ENCODE data around the gene SSR3. TPM values are rescaled to one million over a fixed set of nuclear protein-coding genes. Genes with fewer than 3 reads are reported as not detected.

SSR3 gene
- total and polyA plus RNA-seq, 9 of the 15 experiments (the other 6 are each of a cell fraction or from before 2014, with no cell fraction given) = 104 to 464 (median 307) TPM

DNA sequence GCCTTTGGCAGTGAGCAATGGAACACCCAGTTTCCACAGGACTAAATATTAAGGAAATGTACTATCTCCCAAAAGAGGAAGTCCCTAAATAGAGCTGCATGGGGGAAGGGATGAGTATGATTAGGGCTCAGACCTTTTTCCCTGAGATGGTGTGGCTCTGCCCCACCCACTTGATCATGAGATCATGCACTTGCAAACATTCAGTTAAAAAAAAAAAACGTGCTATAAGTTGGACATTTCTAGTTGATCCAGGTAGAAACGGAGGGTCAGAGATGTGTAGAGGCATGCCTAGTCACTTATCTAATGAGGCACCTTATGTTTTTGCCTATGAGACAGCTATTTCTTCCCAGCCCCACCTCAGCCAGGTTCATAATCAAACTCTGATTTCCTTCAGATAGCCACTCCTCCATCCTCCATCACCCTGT, 24.5 kb upstream of the SSR3 start (continued):
- TF ChIP-seq, protein P1, sequence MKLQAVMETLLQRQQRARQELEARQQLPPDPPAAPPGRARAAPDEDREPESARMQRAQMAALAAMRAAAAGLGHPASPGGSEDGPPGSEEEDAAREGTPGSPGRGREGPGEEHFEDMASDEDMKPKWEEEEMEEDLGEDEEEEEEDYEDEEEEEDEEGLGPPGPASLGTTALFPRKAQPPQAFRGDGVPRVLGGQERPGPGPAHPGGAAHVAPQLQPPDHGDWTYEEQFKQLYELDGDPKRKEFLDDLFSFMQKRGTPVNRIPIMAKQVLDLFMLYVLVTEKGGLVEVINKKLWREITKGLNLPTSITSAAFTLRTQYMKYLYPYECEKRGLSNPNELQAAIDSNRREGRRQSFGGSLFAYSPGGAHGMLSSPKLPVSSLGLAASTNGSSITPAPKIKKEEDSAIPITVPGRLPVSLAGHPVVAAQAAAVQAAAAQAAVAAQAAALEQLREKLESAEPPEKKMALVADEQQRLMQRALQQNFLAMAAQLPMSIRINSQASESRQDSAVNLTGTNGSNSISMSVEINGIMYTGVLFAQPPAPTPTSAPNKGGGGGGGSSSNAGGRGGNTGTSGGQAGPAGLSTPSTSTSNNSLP (IDR thresholded peaks at IDR 0.05; ENCODE audit: borderline replicate concordance, low read depth, low read length) = peak; percentile 81
- TF ChIP-seq SMARCE1 (IDR thresholded peaks at IDR 0.05) = peak; percentile 87
- TF ChIP-seq ZNF134 (CRISPR knock-in tag; conservative IDR thresholded peaks at IDR 0.05) = no peak
- TF ChIP-seq HDAC6 (IDR thresholded peaks at IDR 0.05; ENCODE audit: low read depth, low read length) = no peak
- no peak for TF ChIP-seq ELF2 (CRISPR knock-in tag; IDR thresholded peaks at IDR 0.05)
- no peak for TF ChIP-seq ZFX (CRISPR knock-in tag; IDR thresholded peaks at IDR 0.05)
- TF ChIP-seq ZNF311 (CRISPR knock-in tag; IDR thresholded peaks at IDR 0.05) = no peak
- no peak for TF ChIP-seq DDX20 (tag; IDR thresholded peaks at IDR 0.05; ENCODE audit: low read depth)
- TF ChIP-seq, protein P2, sequence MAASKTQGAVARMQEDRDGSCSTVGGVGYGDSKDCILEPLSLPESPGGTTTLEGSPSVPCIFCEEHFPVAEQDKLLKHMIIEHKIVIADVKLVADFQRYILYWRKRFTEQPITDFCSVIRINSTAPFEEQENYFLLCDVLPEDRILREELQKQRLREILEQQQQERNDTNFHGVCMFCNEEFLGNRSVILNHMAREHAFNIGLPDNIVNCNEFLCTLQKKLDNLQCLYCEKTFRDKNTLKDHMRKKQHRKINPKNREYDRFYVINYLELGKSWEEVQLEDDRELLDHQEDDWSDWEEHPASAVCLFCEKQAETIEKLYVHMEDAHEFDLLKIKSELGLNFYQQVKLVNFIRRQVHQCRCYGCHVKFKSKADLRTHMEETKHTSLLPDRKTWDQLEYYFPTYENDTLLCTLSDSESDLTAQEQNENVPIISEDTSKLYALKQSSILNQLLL (CRISPR knock-in tag; IDR thresholded peaks at IDR 0.05; ENCODE audit: borderline replicate concordance) = no peak
- TF ChIP-seq ATF7 (IDR thresholded peaks at IDR 0.05) = peak; percentile 81
- TF ChIP-seq, protein P3, sequence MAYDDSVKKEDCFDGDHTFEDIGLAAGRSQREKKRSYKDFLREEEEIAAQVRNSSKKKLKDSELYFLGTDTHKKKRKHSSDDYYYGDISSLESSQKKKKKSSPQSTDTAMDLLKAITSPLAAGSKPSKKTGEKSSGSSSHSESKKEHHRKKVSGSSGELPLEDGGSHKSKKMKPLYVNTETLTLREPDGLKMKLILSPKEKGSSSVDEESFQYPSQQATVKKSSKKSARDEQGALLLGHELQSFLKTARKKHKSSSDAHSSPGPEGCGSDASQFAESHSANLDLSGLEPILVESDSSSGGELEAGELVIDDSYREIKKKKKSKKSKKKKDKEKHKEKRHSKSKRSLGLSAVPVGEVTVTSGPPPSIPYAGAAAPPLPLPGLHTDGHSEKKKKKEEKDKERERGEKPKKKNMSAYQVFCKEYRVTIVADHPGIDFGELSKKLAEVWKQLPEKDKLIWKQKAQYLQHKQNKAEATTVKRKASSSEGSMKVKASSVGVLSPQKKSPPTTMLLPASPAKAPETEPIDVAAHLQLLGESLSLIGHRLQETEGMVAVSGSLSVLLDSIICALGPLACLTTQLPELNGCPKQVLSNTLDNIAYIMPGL (CRISPR knock-in tag; IDR thresholded peaks at IDR 0.05) = no peak
- TF ChIP-seq IRF2 (CRISPR knock-in tag; IDR thresholded peaks at IDR 0.05) = no peak
- no peak for TF ChIP-seq TGIF2 (CRISPR knock-in tag; IDR thresholded peaks at IDR 0.05)
- TF ChIP-seq HIVEP1 (CRISPR knock-in tag; IDR thresholded peaks at IDR 0.05) = no peak
- TF ChIP-seq MAZ (CRISPR knock-in tag; conservative IDR thresholded peaks at IDR 0.05 in 1 of 2, IDR thresholded peaks at IDR 0.05 in 1 of 2) = peak in 1 of 2 experiments; percentile 57; a peak in 2 of 4 replicates
- no peak for TF ChIP-seq EZH2 (IDR thresholded peaks at IDR 0.05; ENCODE audit: borderline replicate concordance, low read depth, low read length)
- no peak for TF ChIP-seq PML (IDR thresholded peaks at IDR 0.05; ENCODE audit: low read length)
- no peak for TF ChIP-seq SMC3 (conservative IDR thresholded peaks at IDR 0.05; ENCODE audit: insufficient read depth, low read depth, low read length)
- TF ChIP-seq, protein P4, sequence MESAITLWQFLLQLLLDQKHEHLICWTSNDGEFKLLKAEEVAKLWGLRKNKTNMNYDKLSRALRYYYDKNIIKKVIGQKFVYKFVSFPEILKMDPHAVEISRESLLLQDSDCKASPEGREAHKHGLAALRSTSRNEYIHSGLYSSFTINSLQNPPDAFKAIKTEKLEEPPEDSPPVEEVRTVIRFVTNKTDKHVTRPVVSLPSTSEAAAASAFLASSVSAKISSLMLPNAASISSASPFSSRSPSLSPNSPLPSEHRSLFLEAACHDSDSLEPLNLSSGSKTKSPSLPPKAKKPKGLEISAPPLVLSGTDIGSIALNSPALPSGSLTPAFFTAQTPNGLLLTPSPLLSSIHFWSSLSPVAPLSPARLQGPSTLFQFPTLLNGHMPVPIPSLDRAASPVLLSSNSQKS (CRISPR knock-in tag; IDR thresholded peaks at IDR 0.05) = no peak
- TF ChIP-seq RUNX1 (IDR thresholded peaks at IDR 0.05; ENCODE audit: low read depth) = no peak
- peak in 1 of 2 experiments; percentile 19; a peak in 1 of 4 replicates for TF ChIP-seq RCOR1 (IDR thresholded peaks at IDR 0.05; ENCODE audit: borderline replicate concordance in 1 of 2, low read depth in 2 of 2, low read length in 2 of 2)
- no peak for TF ChIP-seq FOS (IDR thresholded peaks at IDR 0.05; ENCODE audit: extremely low read depth, insufficient read length)
- TF ChIP-seq, protein P5, sequence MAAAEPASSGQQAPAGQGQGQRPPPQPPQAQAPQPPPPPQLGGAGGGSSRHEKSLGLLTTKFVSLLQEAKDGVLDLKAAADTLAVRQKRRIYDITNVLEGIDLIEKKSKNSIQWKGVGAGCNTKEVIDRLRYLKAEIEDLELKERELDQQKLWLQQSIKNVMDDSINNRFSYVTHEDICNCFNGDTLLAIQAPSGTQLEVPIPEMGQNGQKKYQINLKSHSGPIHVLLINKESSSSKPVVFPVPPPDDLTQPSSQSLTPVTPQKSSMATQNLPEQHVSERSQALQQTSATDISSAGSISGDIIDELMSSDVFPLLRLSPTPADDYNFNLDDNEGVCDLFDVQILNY (CRISPR knock-in tag; IDR thresholded peaks at IDR 0.05) = no peak
